ENCODE results near the gene CDK14. TPM values are rescaled to one million over a fixed set of nuclear protein-coding genes. Genes with fewer than 3 reads are reported as not detected.

CDK14 gene
- total RNA-seq, 1 donor: 39.1 TPM

DNA sequence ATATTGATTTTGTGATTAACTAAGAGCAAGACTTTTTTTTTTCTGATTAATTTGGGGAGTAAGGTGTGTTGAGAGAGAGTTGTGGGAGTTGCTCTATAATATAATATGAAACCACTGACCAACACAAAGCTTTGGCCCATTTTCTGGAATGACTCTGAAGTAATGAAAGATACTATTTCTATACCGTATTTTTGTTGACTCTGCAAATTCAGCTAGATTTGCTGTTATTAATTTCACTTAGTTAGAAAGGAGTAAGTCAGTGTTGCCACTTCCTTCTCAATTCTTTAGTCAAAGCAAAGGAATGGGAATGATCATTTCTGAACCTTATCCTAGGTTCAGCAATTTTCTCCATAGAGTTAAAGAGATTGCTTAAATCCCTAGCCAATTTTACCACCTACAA lies 355.1 kb downstream of the CDK14 start:
- H3K4me1 ChIP-seq (ENCODE audit: insufficient read depth, low read length): no peaks in the 10 kb centered on the region
- no peak for DNase-seq (ENCODE audit: insufficient read length, low spot score, missing footprints)
- TF ChIP-seq, protein P1, sequence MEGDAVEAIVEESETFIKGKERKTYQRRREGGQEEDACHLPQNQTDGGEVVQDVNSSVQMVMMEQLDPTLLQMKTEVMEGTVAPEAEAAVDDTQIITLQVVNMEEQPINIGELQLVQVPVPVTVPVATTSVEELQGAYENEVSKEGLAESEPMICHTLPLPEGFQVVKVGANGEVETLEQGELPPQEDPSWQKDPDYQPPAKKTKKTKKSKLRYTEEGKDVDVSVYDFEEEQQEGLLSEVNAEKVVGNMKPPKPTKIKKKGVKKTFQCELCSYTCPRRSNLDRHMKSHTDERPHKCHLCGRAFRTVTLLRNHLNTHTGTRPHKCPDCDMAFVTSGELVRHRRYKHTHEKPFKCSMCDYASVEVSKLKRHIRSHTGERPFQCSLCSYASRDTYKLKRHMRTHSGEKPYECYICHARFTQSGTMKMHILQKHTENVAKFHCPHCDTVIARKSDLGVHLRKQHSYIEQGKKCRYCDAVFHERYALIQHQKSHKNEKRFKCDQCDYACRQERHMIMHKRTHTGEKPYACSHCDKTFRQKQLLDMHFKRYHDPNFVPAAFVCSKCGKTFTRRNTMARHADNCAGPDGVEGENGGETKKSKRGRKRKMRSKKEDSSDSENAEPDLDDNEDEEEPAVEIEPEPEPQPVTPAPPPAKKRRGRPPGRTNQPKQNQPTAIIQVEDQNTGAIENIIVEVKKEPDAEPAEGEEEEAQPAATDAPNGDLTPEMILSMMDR (IDR thresholded peaks at IDR 0.05; ENCODE audit: extremely low read depth, low read depth, low read length): no peak
- peaks cover 5% of the 10 kb centered on the region for H3K36me3 ChIP-seq (ENCODE audit: insufficient read depth, low read length)
- no peaks in the 10 kb centered on the region for H3K27me3 ChIP-seq (ENCODE audit: insufficient read depth, low read length)
- no peak overlapping the region for H2AFZ ChIP-seq (ENCODE audit: low read length)
- no peak overlapping the region for H3K27ac ChIP-seq (ENCODE audit: low read depth, low read length)
- H3K4me3 ChIP-seq (ENCODE audit: insufficient read depth, low read length): no peak overlapping the region
- H4K20me1 ChIP-seq (ENCODE audit: insufficient read depth, low read length): no peaks in the 10 kb centered on the region
- H3K9me3 ChIP-seq (ENCODE audit: low read depth, low read length): no peaks in the 10 kb centered on the region
- H3K79me2 ChIP-seq (ENCODE audit: insufficient read depth, low read length): no peaks in the 10 kb centered on the region
- H3K4me2 ChIP-seq (ENCODE audit: insufficient read depth, low read length): no peak overlapping the region

DNA sequence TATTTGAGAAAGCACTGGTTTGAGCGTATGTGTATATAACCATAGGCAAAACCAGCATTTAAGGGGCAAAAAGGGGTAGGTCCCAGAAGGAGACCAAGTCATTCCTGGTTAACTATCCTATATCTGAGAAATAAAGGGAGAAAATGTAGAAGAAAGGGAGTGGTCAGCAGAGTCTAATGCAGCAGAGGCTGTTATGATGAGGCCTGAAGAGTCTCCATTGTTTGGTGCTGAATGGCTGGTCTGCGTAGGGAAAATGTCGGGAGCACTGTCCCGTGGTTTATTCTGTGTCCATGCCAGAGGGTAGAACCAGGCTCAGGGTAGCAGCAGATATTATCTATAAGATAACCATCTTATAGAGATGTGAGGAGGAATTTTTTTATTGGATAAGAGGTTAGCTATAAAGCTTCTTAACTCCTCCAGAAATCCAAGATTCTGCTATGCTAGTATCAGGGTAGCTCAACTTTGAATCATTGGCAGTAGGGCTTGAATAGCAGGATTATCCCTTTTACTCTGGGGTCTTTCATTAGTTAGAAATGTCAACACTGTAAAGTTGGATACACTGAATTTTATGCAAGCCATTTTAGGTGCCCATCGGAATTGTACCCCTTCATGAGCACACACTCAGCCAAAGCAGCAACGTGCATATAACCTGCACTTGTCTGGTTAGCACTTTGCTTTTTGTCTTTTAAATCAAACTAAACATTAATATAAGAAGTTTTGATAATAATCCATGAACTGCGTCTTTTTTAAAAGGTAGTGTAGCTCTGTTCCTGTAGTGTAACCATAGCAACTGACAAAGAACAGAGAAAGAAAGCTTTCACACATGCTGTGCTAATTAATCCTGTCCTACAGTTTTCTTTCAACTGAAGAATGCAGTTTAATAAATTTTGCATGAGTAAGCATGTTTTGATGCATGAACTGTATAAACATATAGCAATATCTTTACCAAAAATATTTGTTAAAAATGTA lies 356.1 kb downstream of the CDK14 start:
- no peak overlapping the region for H2AFZ ChIP-seq (ENCODE audit: low read length)
- no peaks in the 10 kb centered on the region for H3K4me1 ChIP-seq (ENCODE audit: insufficient read depth, low read length)
- no peaks in the 10 kb centered on the region for H3K9me3 ChIP-seq (ENCODE audit: low read depth, low read length)
- no peak for DNase-seq (ENCODE audit: insufficient read length, low spot score, missing footprints)
- H3K79me2 ChIP-seq (ENCODE audit: insufficient read depth, low read length): no peaks in the 10 kb centered on the region
- TF ChIP-seq, protein P1 (IDR thresholded peaks at IDR 0.05; ENCODE audit: extremely low read depth, low read depth, low read length): no peak
- peaks cover 5% of the 10 kb centered on the region for H3K36me3 ChIP-seq (ENCODE audit: insufficient read depth, low read length)
- H4K20me1 ChIP-seq (ENCODE audit: insufficient read depth, low read length): no peaks in the 10 kb centered on the region
- H3K4me3 ChIP-seq (ENCODE audit: insufficient read depth, low read length): no peak overlapping the region
- H3K4me2 ChIP-seq (ENCODE audit: insufficient read depth, low read length): no peak overlapping the region
- no peak overlapping the region for H3K27ac ChIP-seq (ENCODE audit: low read depth, low read length)
- no peaks in the 10 kb centered on the region for H3K27me3 ChIP-seq (ENCODE audit: insufficient read depth, low read length)

DNA sequence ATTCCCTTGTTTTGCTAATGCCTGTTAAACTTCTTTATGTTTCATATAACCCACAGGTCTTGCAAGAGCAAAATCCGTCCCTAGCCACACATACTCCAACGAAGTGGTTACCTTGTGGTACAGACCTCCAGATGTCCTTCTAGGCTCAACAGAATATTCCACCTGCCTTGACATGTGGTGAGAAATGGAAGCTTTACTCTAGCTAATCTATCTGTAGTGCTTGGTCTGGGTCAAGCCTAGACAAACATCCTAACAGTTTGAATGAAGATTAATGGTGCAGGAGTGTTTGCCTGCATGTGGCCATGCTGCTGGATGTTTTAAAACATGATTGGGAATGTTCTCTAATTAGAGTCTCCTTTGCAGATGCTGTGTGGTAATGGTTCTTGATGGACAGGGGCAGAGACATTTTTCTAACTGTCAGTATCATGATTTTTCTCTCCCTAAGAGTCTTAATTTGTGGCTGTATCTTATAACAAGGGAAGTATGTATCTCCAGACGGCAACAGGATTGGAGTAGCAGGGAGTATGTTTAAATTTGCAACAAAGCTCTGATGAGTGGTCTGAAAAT lies 359.6 kb downstream of the CDK14 start:
- peaks cover 5% of the 10 kb centered on the region for H3K36me3 ChIP-seq (ENCODE audit: insufficient read depth, low read length)
- no peak for DNase-seq (ENCODE audit: insufficient read length, low spot score, missing footprints)
- no peak overlapping the region for H2AFZ ChIP-seq (ENCODE audit: low read length)
- no peaks in the 10 kb centered on the region for H3K79me2 ChIP-seq (ENCODE audit: insufficient read depth, low read length)
- no peak overlapping the region for H3K27ac ChIP-seq (ENCODE audit: low read depth, low read length)
- H3K4me3 ChIP-seq (ENCODE audit: insufficient read depth, low read length): no peak overlapping the region
- H3K4me2 ChIP-seq (ENCODE audit: insufficient read depth, low read length): no peak overlapping the region
- H3K9me3 ChIP-seq (ENCODE audit: low read depth, low read length): no peaks in the 10 kb centered on the region
- TF ChIP-seq, protein P1 (IDR thresholded peaks at IDR 0.05; ENCODE audit: extremely low read depth, low read depth, low read length): no peak
- no peaks in the 10 kb centered on the region for H3K27me3 ChIP-seq (ENCODE audit: insufficient read depth, low read length)
- no peaks in the 10 kb centered on the region for H4K20me1 ChIP-seq (ENCODE audit: insufficient read depth, low read length)
- H3K4me1 ChIP-seq (ENCODE audit: insufficient read depth, low read length): peaks cover 9% of the 10 kb centered on the region

DNA sequence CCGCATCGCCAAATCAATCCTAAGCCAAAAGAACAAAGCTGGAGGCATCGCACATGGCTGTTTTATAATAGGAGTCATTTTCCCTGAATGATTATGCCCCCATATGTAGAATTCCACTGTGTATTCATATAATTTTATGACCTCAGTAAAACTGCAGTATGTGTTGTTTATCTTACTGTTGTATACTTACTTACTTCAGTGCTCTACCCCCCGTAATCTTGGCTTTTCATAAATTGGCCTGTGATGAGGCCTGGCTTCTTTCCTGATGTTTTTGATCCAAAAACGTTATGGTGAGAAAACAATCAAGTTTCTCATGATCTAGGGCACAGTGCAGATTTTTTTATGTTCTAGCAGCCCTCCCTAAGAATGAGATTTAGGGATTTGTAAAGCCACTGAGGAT lies 361.8 kb downstream of the CDK14 start:
- Histone ChIP-seq H4K20me1 (ENCODE audit: insufficient read depth, low read length) (no peaks in the 10 kb centered on the region), H3K4me1 (ENCODE audit: insufficient read depth, low read length) (peaks cover 16% of the 10 kb centered on the region), H3K27ac (ENCODE audit: low read depth, low read length) (no peak overlapping the region), H2AFZ (ENCODE audit: low read length) (no peak overlapping the region), H3K27me3 (ENCODE audit: insufficient read depth, low read length) (no peaks in the 10 kb centered on the region), H3K9me3 (ENCODE audit: low read depth, low read length) (no peaks in the 10 kb centered on the region), H3K79me2 (ENCODE audit: insufficient read depth, low read length) (no peaks in the 10 kb centered on the region), H3K36me3 (ENCODE audit: insufficient read depth, low read length) (peaks cover 5% of the 10 kb centered on the region), H3K4me3 (ENCODE audit: insufficient read depth, low read length) (no peak overlapping the region), H3K4me2 (ENCODE audit: insufficient read depth, low read length) (no peak overlapping the region)
- no peak for DNase-seq (ENCODE audit: insufficient read length, low spot score, missing footprints)
- TF ChIP-seq, protein P1 (IDR thresholded peaks at IDR 0.05; ENCODE audit: extremely low read depth, low read depth, low read length): no peak
